Coronary artery (tissue), 2 donors: ENCODE data around the gene MFNG.

Experiments
- DNase-seq: peaks from one replicate; pipeline ENCODE4 v3.0.0-alpha.2; 2017; ENCODE audit warnings: low spot score
- H3K27ac ChIP-seq, 2 donors: fragments of 200-600 bp; sonication (generic); one replicate each; pipeline ENCODE4 v1.5.1; 2016 to 2019
- H3K4me3 ChIP-seq: fragments of 200-600 bp; sonication (generic); 2 replicates; pipeline ENCODE4 v1.5.1; 2016; ENCODE audit warnings: mild to moderate bottlenecking, moderate library complexity
- TF ChIP-seq, protein P1 (sequence below): fragments of 200-600 bp; sonication (generic); IDR thresholded peaks from one replicate; pipeline ENCODE4 v1.5.1; 2019; ENCODE audit warnings: antibody characterized with exemption

MFNG gene

DNA sequence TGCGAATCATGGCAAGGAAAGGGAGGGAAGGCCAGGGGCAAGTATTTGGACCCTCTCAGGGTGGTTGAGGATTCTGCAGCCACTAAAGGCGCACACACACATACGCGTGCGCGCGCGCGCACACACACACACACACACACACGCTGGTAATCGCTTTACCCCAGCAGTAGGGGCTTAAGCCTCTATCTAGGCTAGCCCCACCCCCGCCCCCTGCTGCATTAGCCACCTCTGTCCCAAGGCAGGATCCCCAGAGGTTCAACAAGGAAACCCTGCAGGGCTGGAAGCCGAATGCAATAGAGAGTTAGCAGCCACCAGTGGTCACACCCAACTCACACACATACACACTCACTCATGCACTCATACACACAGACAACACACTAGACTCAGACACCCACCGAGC, 30.3 kb downstream of the MFNG start:
- TF ChIP-seq, protein P1, sequence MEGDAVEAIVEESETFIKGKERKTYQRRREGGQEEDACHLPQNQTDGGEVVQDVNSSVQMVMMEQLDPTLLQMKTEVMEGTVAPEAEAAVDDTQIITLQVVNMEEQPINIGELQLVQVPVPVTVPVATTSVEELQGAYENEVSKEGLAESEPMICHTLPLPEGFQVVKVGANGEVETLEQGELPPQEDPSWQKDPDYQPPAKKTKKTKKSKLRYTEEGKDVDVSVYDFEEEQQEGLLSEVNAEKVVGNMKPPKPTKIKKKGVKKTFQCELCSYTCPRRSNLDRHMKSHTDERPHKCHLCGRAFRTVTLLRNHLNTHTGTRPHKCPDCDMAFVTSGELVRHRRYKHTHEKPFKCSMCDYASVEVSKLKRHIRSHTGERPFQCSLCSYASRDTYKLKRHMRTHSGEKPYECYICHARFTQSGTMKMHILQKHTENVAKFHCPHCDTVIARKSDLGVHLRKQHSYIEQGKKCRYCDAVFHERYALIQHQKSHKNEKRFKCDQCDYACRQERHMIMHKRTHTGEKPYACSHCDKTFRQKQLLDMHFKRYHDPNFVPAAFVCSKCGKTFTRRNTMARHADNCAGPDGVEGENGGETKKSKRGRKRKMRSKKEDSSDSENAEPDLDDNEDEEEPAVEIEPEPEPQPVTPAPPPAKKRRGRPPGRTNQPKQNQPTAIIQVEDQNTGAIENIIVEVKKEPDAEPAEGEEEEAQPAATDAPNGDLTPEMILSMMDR, result no peak
- H3K4me3 ChIP-seq, result no peak overlapping the region
- no peak overlapping the region for H3K27ac ChIP-seq
- no peak for DNase-seq

DNA sequence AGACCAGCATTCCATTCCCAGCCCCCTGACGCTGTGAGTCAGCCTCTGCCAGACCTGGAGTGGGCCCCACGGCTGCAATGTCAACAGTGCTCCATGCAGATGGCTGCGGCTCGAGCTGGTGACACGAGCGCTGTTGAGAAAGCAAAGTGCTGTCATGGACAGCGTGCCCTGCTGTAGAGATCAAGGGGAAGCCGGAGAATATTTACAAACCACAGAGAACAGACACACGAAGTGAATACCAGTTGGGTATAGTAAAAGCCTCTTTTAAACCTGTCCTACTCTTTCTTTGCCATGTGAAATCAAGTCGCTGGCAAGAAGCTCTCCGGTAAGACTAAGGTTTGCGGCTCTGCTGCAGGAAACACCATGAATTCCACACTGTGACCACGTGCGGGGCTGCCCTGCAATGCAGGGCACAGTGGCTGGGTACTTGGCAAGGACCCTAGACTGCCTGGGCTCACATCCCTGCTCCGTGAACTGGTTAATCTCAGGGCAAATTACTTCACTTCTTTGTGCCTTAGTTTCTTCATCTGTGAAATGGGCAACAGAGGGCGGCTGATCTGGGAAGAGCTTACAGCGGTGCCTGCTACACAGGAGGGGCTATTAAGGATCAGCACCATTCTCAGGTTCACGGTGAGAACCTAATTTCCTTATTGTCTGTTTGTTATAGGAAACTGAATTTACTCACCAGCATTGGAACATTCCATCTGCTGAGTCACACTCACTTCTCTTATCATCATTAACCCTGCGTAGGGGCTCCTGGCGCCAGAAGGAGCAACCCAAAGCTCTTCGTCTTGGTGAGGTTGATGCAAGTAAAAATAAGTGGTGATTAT, 31.1 kb downstream of the MFNG start:
- no peak for DNase-seq
- Histone ChIP-seq H3K4me3 (no peak overlapping the region), H3K27ac (no peak overlapping the region)
- TF ChIP-seq, protein P1, result no peak

DNA sequence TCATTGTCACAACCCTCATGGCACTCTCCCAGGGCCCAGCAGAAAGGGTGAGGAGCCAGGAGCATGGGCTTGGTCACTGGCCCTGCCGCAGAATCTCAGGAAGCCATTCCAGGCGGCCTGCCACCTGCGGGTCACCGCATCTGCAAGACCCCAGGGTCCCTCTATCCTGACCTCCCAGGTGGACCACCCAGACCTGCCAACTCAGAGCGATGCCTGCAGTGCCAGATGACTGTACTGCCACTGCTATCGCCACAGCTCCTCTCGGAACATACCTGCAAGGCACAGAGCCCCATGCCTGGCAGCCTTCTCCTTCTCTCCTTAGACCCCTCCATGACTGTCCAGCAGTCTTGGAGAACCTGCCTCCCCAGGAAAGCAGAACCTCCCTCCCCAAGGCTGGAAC, 32.5 kb downstream of the MFNG start:
- no peak overlapping the region for H3K4me3 ChIP-seq
- TF ChIP-seq, protein P1, result no peak
- DNase-seq, result no peak
- no peak overlapping the region for H3K27ac ChIP-seq

DNA sequence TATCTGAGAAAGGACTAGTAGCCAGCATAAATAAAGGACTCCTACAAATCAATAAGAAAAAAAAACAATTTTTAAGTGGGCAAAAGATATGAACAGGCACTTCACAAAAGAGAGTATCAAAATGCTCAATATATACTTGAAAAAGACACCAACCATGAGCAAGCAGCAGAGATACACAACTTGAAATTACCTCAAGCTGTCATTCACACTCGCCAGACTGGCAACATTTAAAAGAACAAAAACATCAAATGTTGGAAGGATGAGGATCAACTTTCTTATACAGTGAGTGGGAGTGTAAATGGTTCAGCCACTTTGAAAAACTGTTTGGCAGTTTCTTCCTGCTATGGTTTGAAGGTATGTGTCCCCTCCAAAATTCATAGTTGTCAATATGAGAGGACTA, 35.0 kb downstream of the MFNG start:
- TF ChIP-seq, protein P1, result no peak
- Histone ChIP-seq H3K27ac (no peak overlapping the region), H3K4me3 (no peak overlapping the region)
- no peak for DNase-seq

DNA sequence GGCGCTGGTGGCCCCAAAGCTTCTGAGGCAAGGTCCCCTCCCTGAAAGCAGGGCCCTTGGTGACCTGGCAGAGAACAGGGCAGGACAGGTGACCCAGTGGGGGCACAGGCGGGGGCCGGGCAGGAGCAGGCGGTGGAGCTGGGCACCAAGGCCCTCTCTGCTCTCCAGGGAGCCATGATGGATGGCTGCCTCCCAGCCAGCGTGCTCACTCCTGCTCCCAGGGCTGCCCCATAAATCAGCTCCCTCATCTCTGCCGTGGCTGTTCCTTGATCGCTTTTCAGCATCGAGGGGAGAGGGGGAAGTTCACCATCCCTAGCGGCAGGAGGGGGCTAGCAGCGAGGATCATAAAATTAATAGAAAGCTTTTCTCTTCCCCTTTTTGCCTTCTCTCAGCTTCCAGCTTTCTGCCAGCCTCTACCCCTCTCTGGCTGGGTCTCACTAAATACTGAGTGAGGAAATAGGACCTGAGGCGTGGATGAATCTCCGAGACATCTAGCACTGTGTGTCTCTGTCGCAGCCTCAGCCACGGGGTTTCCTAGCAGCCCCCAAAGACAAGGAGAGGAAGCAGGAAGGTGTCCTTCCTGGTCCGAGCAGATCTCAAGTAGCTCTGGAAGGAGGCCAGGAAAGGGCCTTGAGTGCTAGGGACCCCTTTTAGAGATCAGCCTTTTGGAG, 36.7 kb downstream of the MFNG start:
- no peak for DNase-seq
- H3K27ac ChIP-seq, result no peak overlapping the region
- no peak overlapping the region for H3K4me3 ChIP-seq
- TF ChIP-seq, protein P1, result no peak

- H3K4me3 ChIP-seq, result no peak overlapping the region
- no peak overlapping the region for H3K27ac ChIP-seq
- DNase-seq, result no peak
- TF ChIP-seq, protein P1, result no peak
Measured at GRCh38 chr22:37448516-37449127, 37.6 kb downstream of the MFNG start.
